Activated T-cell treated with anti-CD3 and anti-CD28 coated beads, Interleukin-2, amount 50 U/mL, for 1 hour (primary cell): ENCODE data around the gene OR2L8.

Experiments used
- DNase-seq: peaks from one replicate; pipeline ENCODE4 v3.0.0-alpha.2; 2020

OR2L8 gene

GRCh38 chr1:247948558-247948957 is at the start of gene OR2L8:
TSS of gene OR2L8 (plus strand) at chr1:247948858. CDS start at chr1:247948858, 0 bp downstream.
- DNase-seq: no peak

- DNase-seq: no peak
Measured at GRCh38 chr1:247904122-247904521, 44.5 kb upstream of the OR2L8 start.

GRCh38 chr1:247905181-247905580 is 43.5 kb upstream of the OR2L8 start:
- DNase-seq: no peak

- no peak for DNase-seq
Measured at GRCh38 chr1:247905910-247906503, 42.7 kb upstream of the OR2L8 start.

GRCh38 chr1:247906504-247907047 is 42.1 kb upstream of the OR2L8 start:
- DNase-seq: no peak

- no peak for DNase-seq
Measured at GRCh38 chr1:247908766-247909165, 39.9 kb upstream of the OR2L8 start.

- DNase-seq: no peak
Measured at GRCh38 chr1:247913786-247914185, 34.9 kb upstream of the OR2L8 start.

- DNase-seq: no peak
Measured at GRCh38 chr1:247914941-247915662, 33.6 kb upstream of the OR2L8 start.

- no peak for DNase-seq
Measured at GRCh38 chr1:247919952-247920351, 28.7 kb upstream of the OR2L8 start, which contains the start of gene OR2T8. TSS of gene OR2T8 (plus strand) at chr1:247920252. CDS start at chr1:247921018, 766 bp downstream.

- no peak for DNase-seq
Measured at GRCh38 chr1:247923941-247924340, 24.7 kb upstream of the OR2L8 start.

- DNase-seq: no peak
Measured at GRCh38 chr1:247924868-247925267, 23.8 kb upstream of the OR2L8 start, which contains the start of gene OR2AJ1. TSS of gene OR2AJ1 (plus strand) at chr1:247924889. CDS start at chr1:247933769, 8,880 bp downstream.

GRCh38 chr1:247933989-247934388 is 14.7 kb upstream of the OR2L8 start:
- DNase-seq: no peak

GRCh38 chr1:247935781-247936180 is 12.9 kb upstream of the OR2L8 start:
- DNase-seq: no peak

- peak; percentile 17 for DNase-seq
Measured at GRCh38 chr1:247936415-247936814, 12.2 kb upstream of the OR2L8 start.

GRCh38 chr1:247936965-247937734 is 11.5 kb upstream of the OR2L8 start:
- peak; percentile 89 for DNase-seq

- no peak for DNase-seq
Measured at GRCh38 chr1:247942624-247943023, 6.0 kb upstream of the OR2L8 start.

GRCh38 chr1:247953408-247953807 is 4.8 kb downstream of the OR2L8 start:
- no peak for DNase-seq

- no peak for DNase-seq
Measured at GRCh38 chr1:247961791-247962190, 13.1 kb downstream of the OR2L8 start.

GRCh38 chr1:247962911-247963588 is 14.4 kb downstream of the OR2L8 start:
- DNase-seq: no peak

- DNase-seq: no peak
Measured at GRCh38 chr1:247964933-247965332, 16.3 kb downstream of the OR2L8 start, which contains the start of gene OR2AK2. TSS of gene OR2AK2 (plus strand) at chr1:247965233. CDS start at chr1:247965377, 144 bp downstream.

GRCh38 chr1:247966532-247967204 is 18.0 kb downstream of the OR2L8 start:
- DNase-seq: no peak

- no peak for DNase-seq
Measured at GRCh38 chr1:247992986-247993385, 44.3 kb downstream of the OR2L8 start.
